H1 (cell line): ENCODE data around the gene PCED1B. TPM values are rescaled to one million over a fixed set of nuclear protein-coding genes. Genes with fewer than 3 reads are reported as not detected.

Experiments used
- CTCF ChIA-PET: fragments of 300-600 bp; sonication (Branson Sonifier 250); formaldehyde crosslinking; loops from one replicate; lab custom pipeline; 2021; ENCODE audit not compliant: partially characterized antibody; lab: Charles Lee
- POLR2A ChIA-PET: fragments of 300-600 bp; sonication (Branson Sonifier 250); formaldehyde crosslinking; loops from one replicate; lab custom pipeline; 2021; ENCODE audit warnings: inconsistent platforms; ENCODE audit not compliant: partially characterized antibody; lab: Charles Lee
- DNase-seq, 2 experiments: peaks; one replicate each; pipeline versions ENCODE4 v3.0.0 to v3.0.0-alpha.2; 2010 to 2022; ENCODE audit warnings: low spot score in 2 of 2, low read depth in 1 of 2, mixed read lengths in 1 of 2
- FAIRE-seq: peaks from 2 replicates; lab custom pipeline; 2011; peaks lifted over from hg19 to GRCh38; lab: Jason Lieb, UNC
- H2AFZ ChIP-seq: 2 replicates; pipeline ENCODE4 v1.8.1; 2012; ENCODE audit warnings: low read length, inconsistent platforms
- H2AK5ac ChIP-seq: 2 replicates; pipeline ENCODE4 v1.6.1; 2013; ENCODE audit warnings: low read depth, low read length
- H2BK120ac ChIP-seq: replicated peaks from 2 replicates; pipeline ENCODE3; 2013; ENCODE audit warnings: low read depth, low read length, inconsistent platforms
- H2BK12ac ChIP-seq: 2 replicates; pipeline ENCODE4 v1.6.1; 2013; ENCODE audit warnings: low read depth, low read length
- H2BK15ac ChIP-seq: 2 replicates; pipeline ENCODE4 v1.6.1; 2013; ENCODE audit warnings: low read length
- H2BK20ac ChIP-seq: 2 replicates; pipeline ENCODE4 v1.6.1; 2013; ENCODE audit warnings: low read length
- H2BK5ac ChIP-seq: 2 replicates; pipeline ENCODE4 v1.6.1; 2013; ENCODE audit warnings: low read depth, low read length
- H3K14ac ChIP-seq: 2 replicates; pipeline ENCODE4 v1.6.1; 2013; ENCODE audit warnings: inconsistent platforms; ENCODE audit not compliant: insufficient read length
- H3K18ac ChIP-seq: 2 replicates; pipeline ENCODE4 v1.6.1; 2013; ENCODE audit warnings: low read length; ENCODE audit errors: extremely low read depth
- H3K23ac ChIP-seq: 2 replicates; pipeline ENCODE4 v1.6.1; 2013; ENCODE audit warnings: inconsistent platforms; ENCODE audit not compliant: insufficient read length
- H3K23me2 ChIP-seq: 2 replicates; pipeline ENCODE4 v1.6.1; 2013; ENCODE audit warnings: low read depth, low read length
- H3K27ac ChIP-seq: 2 replicates; pipeline ENCODE4 v1.6.1; 2011; ENCODE audit warnings: low read depth, low read length, inconsistent platforms
- H3K27me3 ChIP-seq, 4 experiments: replicated peaks in 1 of 4; 1 replicate in 1 of 4; 2 replicates in 3 of 4; pipeline versions ENCODE4 v1.6.1 to v1.8.1; 2011 to 2013; ENCODE audit warnings: low read length in 3 of 4, mild to moderate bottlenecking in 3 of 4, inconsistent platforms in 2 of 4, mixed read lengths in 2 of 4, moderate library complexity in 1 of 4; ENCODE audit not compliant: control insufficient read depth in 3 of 4, insufficient read depth in 3 of 4; ENCODE audit errors: extremely low read depth in 1 of 4
- H3K36me3 ChIP-seq, 4 experiments: 2 replicates each; pipeline versions ENCODE4 v1.6.1 to v1.8.1; 2011 to 2013; ENCODE audit warnings: mild to moderate bottlenecking in 4 of 4, low read length in 3 of 4, moderate library complexity in 2 of 4, control low read depth in 1 of 4, inconsistent platforms in 1 of 4; ENCODE audit not compliant: insufficient read depth in 4 of 4, control insufficient read depth in 2 of 4
- H3K4ac ChIP-seq: replicated peaks from 2 replicates; pipeline ENCODE3; 2013; ENCODE audit warnings: low read length, low read depth, mixed read lengths, inconsistent platforms; ENCODE audit not compliant: insufficient read length
- H3K4me1 ChIP-seq, 4 experiments: replicated peaks in 1 of 4; 1 replicate in 1 of 4; 2 replicates in 3 of 4; pipeline versions ENCODE4 v1.6.1 to v1.8.1; 2011 to 2013; ENCODE audit warnings: low read length in 3 of 4, inconsistent platforms in 2 of 4, mixed read lengths in 1 of 4; ENCODE audit not compliant: insufficient read depth in 4 of 4, control insufficient read depth in 3 of 4
- H3K4me2 ChIP-seq, 2 experiments: 2 replicates each; pipeline versions ENCODE4 v1.6.1 to v1.8.1; 2011 to 2013; ENCODE audit warnings: low read depth in 2 of 2, low read length in 2 of 2, control low read depth in 1 of 2, inconsistent platforms in 1 of 2, mild to moderate bottlenecking in 1 of 2; ENCODE audit not compliant: insufficient read depth in 1 of 2
- H3K4me3 ChIP-seq, 4 experiments: fragments of 200-600, 300-600 bp in 1 of 4; sonication (generic), shearing (Covaris generic), sonication (Bioruptor Twin) in 1 of 4; 2 replicates each; pipeline versions ENCODE4 v1.5.1 to v1.8.1; 2011 to 2016; ENCODE audit warnings: low read length in 4 of 4, low read depth in 3 of 4, control low read depth in 2 of 4, inconsistent platforms in 2 of 4, mild to moderate bottlenecking in 2 of 4, mixed read lengths in 1 of 4, moderate library complexity in 1 of 4; ENCODE audit not compliant: insufficient read depth in 2 of 4; ENCODE audit errors: extremely low read depth in 1 of 4
- H3K56ac ChIP-seq: replicated peaks from 2 replicates; pipeline ENCODE3; 2013; ENCODE audit warnings: low read depth, mild to moderate bottlenecking, mixed read lengths, low read length, inconsistent platforms; ENCODE audit not compliant: insufficient read length
- H3K79me1 ChIP-seq: 2 replicates; pipeline ENCODE4 v1.6.1; 2013; ENCODE audit warnings: low read depth, low read length, control low read depth
- H3K79me2 ChIP-seq, 2 experiments: 2 replicates each; pipeline versions ENCODE4 v1.6.1 to v1.8.1; 2012 to 2013; ENCODE audit warnings: low read length in 2 of 2, mild to moderate bottlenecking in 2 of 2, inconsistent platforms in 1 of 2; ENCODE audit not compliant: insufficient read depth in 2 of 2, control insufficient read depth in 1 of 2
- H3K9ac ChIP-seq, 4 experiments: replicated peaks in 1 of 4; 1 replicate in 1 of 4; 2 replicates in 3 of 4; pipeline versions ENCODE4 v1.6.1 to v1.8.1; 2011 to 2013; ENCODE audit warnings: low read depth in 3 of 4, low read length in 3 of 4, control low read depth in 2 of 4, mild to moderate bottlenecking in 2 of 4, moderate library complexity in 2 of 4, inconsistent platforms in 1 of 4; ENCODE audit errors: extremely low read depth in 1 of 4
- H3K9me3 ChIP-seq, 2 experiments: 2 replicates each; pipeline versions ENCODE4 v1.6.1 to v1.8.1; 2012 to 2013; ENCODE audit warnings: mild to moderate bottlenecking in 2 of 2, moderate library complexity in 2 of 2, control low read depth in 1 of 2, inconsistent platforms in 1 of 2, low read depth in 1 of 2, low read length in 1 of 2, mixed read lengths in 1 of 2; ENCODE audit not compliant: insufficient read depth in 2 of 2
- H4K20me1 ChIP-seq, 2 experiments: replicated peaks in 1 of 2; 2 replicates each; pipeline versions ENCODE3 to v1.8.1; 2011 to 2013; ENCODE audit warnings: inconsistent platforms in 2 of 2, low read length in 2 of 2, mild to moderate bottlenecking in 1 of 2; ENCODE audit not compliant: insufficient read depth in 2 of 2, control insufficient read depth in 1 of 2
- H4K5ac ChIP-seq: 2 replicates; pipeline ENCODE4 v1.6.1; 2013; ENCODE audit warnings: low read length, low read depth, mixed read lengths, inconsistent platforms; ENCODE audit not compliant: insufficient read length
- H4K8ac ChIP-seq: 2 replicates; pipeline ENCODE4 v1.8.0; 2013; ENCODE audit warnings: mild to moderate bottlenecking, moderate library complexity, low read length, inconsistent platforms; ENCODE audit not compliant: insufficient read depth; ENCODE audit errors: extremely low read depth
- H4K91ac ChIP-seq: replicated peaks from 2 replicates; pipeline ENCODE3; 2013; ENCODE audit warnings: low read length, mixed read lengths, inconsistent platforms; ENCODE audit not compliant: insufficient read length
- CTCF ChIP-seq, 3 experiments: IDR thresholded peaks; 1 replicate in 2 of 3; 2 replicates in 1 of 3; pipeline versions ENCODE4 v1.5.1 to v1.6.1; 2011; ENCODE audit warnings: low read length in 3 of 3, mild to moderate bottlenecking in 3 of 3, inconsistent platforms in 2 of 3, low read depth in 1 of 3, moderate library complexity in 1 of 3; ENCODE audit not compliant: insufficient read depth in 1 of 3; ENCODE audit errors: control extremely low read depth in 1 of 3
- MAFK ChIP-seq: IDR thresholded peaks from 2 replicates; pipeline ENCODE4 v1.6.1; 2012; ENCODE audit warnings: low read depth, mild to moderate bottlenecking, improper control_type of control experiment, low read length
- RAD21 ChIP-seq, 2 experiments: IDR thresholded peaks in 1 of 2; conservative IDR thresholded peaks in 1 of 2; 2 replicates each; pipeline ENCODE4 v1.6.1; 2011; ENCODE audit warnings: low read depth in 2 of 2, low read length in 2 of 2, improper control_type of control experiment in 1 of 2, inconsistent platforms in 1 of 2, mild to moderate bottlenecking in 1 of 2, moderate library complexity in 1 of 2
- TEAD4 ChIP-seq: IDR thresholded peaks from 2 replicates; pipeline ENCODE4 v1.6.1; 2012; ENCODE audit warnings: low read depth, low read length, inconsistent platforms, mixed read lengths
- WGBS, 2 experiments: shearing (Covaris generic) in 1 of 2; methylation state at CpG; one replicate each; pipeline versions ENCODE4 v1.1.6 to v1.1.7; 2013 to 2015; ENCODE audit warnings: low lambda C conversion rate in 2 of 2, mixed read lengths in 2 of 2, inconsistent platforms in 1 of 2, low coverage in 1 of 2, missing lambda C conversion rate in 1 of 2; ENCODE audit not compliant: insufficient replicate concordance in 2 of 2, insufficient coverage in 1 of 2, insufficient read length in 1 of 2; ENCODE audit errors: extremely low coverage in 1 of 2, missing lambda C conversion rate in 1 of 2; 5-methylcytosine and 5-hydroxymethylcytosine counted together
- polyA plus RNA-seq, 7 experiments: library from polyadenylated mRNA; depleted of rRNA in 3 of 7; stranded (reverse) in 5 of 7; unstranded in 2 of 7; fragments of >200 nt in 5 of 7; fragments of 200-250 nt in 2 of 7; gene quantifications; 1 replicate in 5 of 7; 2 replicates in 1 of 7; 4 replicates in 1 of 7; pipeline versions ENCODE4 v1.2.1 to v1.2.3, GENCODE V29; 2011 to 2013; ENCODE audit warnings: missing spikeins in 2 of 7, mixed read lengths in 2 of 7
- total RNA-seq: library from RNA; stranded (reverse); fragmentation: NEBNext Ultra II Directional; extraction: Animal tissue kit (Norgen Biotek cat#: 25700); gene quantifications from 2 replicates; pipeline ENCODE4 v1.2.1, GENCODE V29; 2021

The PCED1B gene
- total and polyA plus RNA-seq, 2 of the 8 experiments (the other 6 are each of a cell fraction or from before 2014, with no cell fraction given): 4.7 to 5.4 TPM

- Histone ChIP-seq H2BK120ac (no peak overlapping the region), H3K4me2 (no peak overlapping the region), H2BK20ac (no peak overlapping the region), H3K9me3 (no peaks in the 10 kb centered on the region), H3K9ac (no peak overlapping the region), H4K8ac (no peak overlapping the region), H2BK15ac (no peak overlapping the region), H3K56ac (no peak overlapping the region), H3K4me3 (no peak overlapping the region), H3K36me3 (no peaks in the 10 kb centered on the region), H3K23ac (no peak overlapping the region), H3K23me2 (no peaks in the 10 kb centered on the region), H3K18ac (no peak overlapping the region), H4K5ac (no peak overlapping the region), H2AFZ (no peak overlapping the region), H3K79me1 (no peaks in the 10 kb centered on the region), H2BK12ac (no peak overlapping the region), H2BK5ac (no peak overlapping the region), H3K27ac (no peak overlapping the region), H4K20me1 (no peaks in the 10 kb centered on the region), H3K27me3 (peaks cover 0 to 1% (median 0%) of the 10 kb centered on the region in 4 experiments; a peak in 2 of 7 replicates), H3K4me1 (peaks cover 0 to 8% (median 4%) of the 10 kb centered on the region in 4 experiments; a peak in 4 of 7 replicates), H3K79me2 (no peaks in the 10 kb centered on the region), H4K91ac (no peak overlapping the region), H2AK5ac (no peak overlapping the region), H3K4ac (no peak overlapping the region), H3K14ac (no peak overlapping the region)
- ChIA-PET POLR2A (no interaction called here), CTCF (interaction anchor here (0.6 to 4.0 kb wide), 44 partner anchors 9 to 959 kb away, joined by 3 to 36 read pairs (median 4); partner anchors contain the start of genes AMIGO2 and PCED1B)
- WGBS, 2 experiments: 30% methylated on average over 1 of the region's 1 CpG; no CpG with 5 or more reads in 1 of the 2 experiments
- peak; percentile 79 to 81 for TF ChIP-seq RAD21 (IDR thresholded peaks at IDR 0.05 in 1 of 2, conservative IDR thresholded peaks at IDR 0.05 in 1 of 2; ENCODE audit: low read depth in 2 of 2, low read length in 2 of 2)
- no peak for TF ChIP-seq MAFK
- TF ChIP-seq TEAD4: no peak
- TF ChIP-seq CTCF (IDR thresholded peaks at IDR 0.05; ENCODE audit: control extremely low read depth in 1 of 3, insufficient read depth in 1 of 3, low read depth in 1 of 3, low read length in 3 of 3): peak in 2 of 3 experiments; percentile 41 to 42; a peak in 2 of 4 replicates
- DNase-seq (no peak), FAIRE-seq (no peak)
These were observed 46.8 kb upstream of the PCED1B start for GRCh38 chr12:47032644-47033043.
